ENCODE measurements around the gene GABRB1. TPM values are rescaled to one million over a fixed set of nuclear protein-coding genes. Genes with fewer than 3 reads are reported as not detected.

GABRB1 gene
- total RNA-seq, 1 experiment from 2014 or later, result not detected

GRCh38 chr4:47049347-47049746 lies 18.0 kb downstream of the GABRB1 start:
- Histone ChIP-seq H3K9ac (ENCODE audit: low read length) (no peak overlapping the region), H3K9me2 (ENCODE audit: insufficient read depth) (no peaks in the 10 kb centered on the region), H3K9me3 (ENCODE audit: control insufficient read depth in 1 of 2, insufficient read depth in 1 of 2, low read depth in 1 of 2, low read length in 2 of 2) (no peaks in the 10 kb centered on the region), H3K4me3 (replicated peaks in 1 of 2; ENCODE audit: low read depth in 1 of 2, low read length in 2 of 2) (no peak overlapping the region), H3K27me3 (ENCODE audit: insufficient read depth, low read length) (no peaks in the 10 kb centered on the region), H3K36me3 (ENCODE audit: control insufficient read depth in 1 of 2, insufficient read depth in 2 of 2, low read length in 2 of 2) (no peaks in the 10 kb centered on the region), H3K79me2 (ENCODE audit: insufficient read depth, low read length) (no peaks in the 10 kb centered on the region), H4K20me1 (ENCODE audit: insufficient read depth) (no peaks in the 10 kb centered on the region), H2AFZ (ENCODE audit: low read depth, low read length, poor library complexity, severe bottlenecking) (no peak overlapping the region), H3K27ac (ENCODE audit: low read depth, low read length) (no peak overlapping the region), H3K4me2 (ENCODE audit: low read length) (no peak overlapping the region), H3K4me1 (ENCODE audit: control insufficient read depth in 1 of 2, insufficient read depth in 2 of 2, low read length in 2 of 2) (no peaks in the 10 kb centered on the region)
- ATAC-seq (no peak), DNase-seq (ENCODE audit: low read depth, low spot score) (no peak)
- ChIA-PET CTCF (no interaction called here), POLR2A (no interaction called here), RAD21 (ENCODE audit: low non-redundant PET in 1 of 2, low total read pairs in 2 of 2, uncharacterized antibody in 2 of 2, unreplicated experiment in 2 of 2) (no interaction called here)
- intact Hi-C loops (cut with micrococcal nuclease), result no loop called here
- no peak for TF ChIP-seq SRF (IDR thresholded peaks at IDR 0.05; ENCODE audit: low read depth)
- TF ChIP-seq ZFX (IDR thresholded peaks at IDR 0.05), result no peak
- no TSS peak for BruUV-seq (replicated peaks)

- H3K27ac ChIP-seq (ENCODE audit: low read depth, low read length), result no peak overlapping the region
- BruUV-seq (replicated peaks), result no TSS peak
These were observed 19.7 kb downstream of the GABRB1 start for GRCh38 chr4:47050761-47051725.

More at GRCh38 chr4:47050761-47051725, 19.7 kb downstream of the GABRB1 start:
- no peaks in the 10 kb centered on the region for H3K9me2 ChIP-seq (ENCODE audit: insufficient read depth)
- no peaks in the 10 kb centered on the region for H3K79me2 ChIP-seq (ENCODE audit: insufficient read depth, low read length)
- intact Hi-C loops (cut with micrococcal nuclease), result no loop called here
- H3K4me2 ChIP-seq (ENCODE audit: low read length), result no peak overlapping the region
- no peaks in the 10 kb centered on the region for H4K20me1 ChIP-seq (ENCODE audit: insufficient read depth)
- H3K4me1 ChIP-seq (ENCODE audit: control insufficient read depth in 1 of 2, insufficient read depth in 2 of 2, low read length in 2 of 2), result no peaks in the 10 kb centered on the region
- no peak for ATAC-seq
- no peaks in the 10 kb centered on the region for H3K27me3 ChIP-seq (ENCODE audit: insufficient read depth, low read length)
- RAD21 ChIA-PET (ENCODE audit: low non-redundant PET in 1 of 2, low total read pairs in 2 of 2, uncharacterized antibody in 2 of 2, unreplicated experiment in 2 of 2), result no interaction called here
- no peak overlapping the region for H2AFZ ChIP-seq (ENCODE audit: low read depth, low read length, poor library complexity, severe bottlenecking)
- no peak overlapping the region for H3K9ac ChIP-seq (ENCODE audit: low read length)
- POLR2A ChIA-PET, result no interaction called here
- TF ChIP-seq YY1 (IDR thresholded peaks at IDR 0.05; ENCODE audit: extremely low read depth, insufficient replicate concordance, low read depth, low read length), result no peak
- TF ChIP-seq CEBPB (IDR thresholded peaks at IDR 0.05; ENCODE audit: low read depth), result no peak
- no peak for TF ChIP-seq SRF (IDR thresholded peaks at IDR 0.05; ENCODE audit: low read depth)
- TF ChIP-seq SP1 (IDR thresholded peaks at IDR 0.05; ENCODE audit: low read depth), result no peak
- TF ChIP-seq ZNF274 (IDR thresholded peaks at IDR 0.05; ENCODE audit: low read depth, low read length), result no peak
- no peak for TF ChIP-seq JUND (IDR thresholded peaks at IDR 0.05)
- no peak for TF ChIP-seq POLR2A (IDR thresholded peaks at IDR 0.05; ENCODE audit: borderline replicate concordance, extremely low read depth, insufficient read depth, insufficient read length)
- no peak for TF ChIP-seq ATF3 (IDR thresholded peaks at IDR 0.05)
- no peak overlapping the region for H3K4me3 ChIP-seq (replicated peaks in 1 of 2; ENCODE audit: low read depth in 1 of 2, low read length in 2 of 2)
- DNase-seq (ENCODE audit: low read depth, low spot score), result no peak
- CTCF ChIA-PET, result no interaction called here
- no peaks in the 10 kb centered on the region for H3K36me3 ChIP-seq (ENCODE audit: control insufficient read depth in 1 of 2, insufficient read depth in 2 of 2, low read length in 2 of 2)
- no peaks in the 10 kb centered on the region for H3K9me3 ChIP-seq (ENCODE audit: control insufficient read depth in 1 of 2, insufficient read depth in 1 of 2, low read depth in 1 of 2, low read length in 2 of 2)

Data from HCT116 (cell line).